HepG2 (cell line): ENCODE data around the gene RAC3. TPM values are rescaled to one million over a fixed set of nuclear protein-coding genes. Genes with fewer than 3 reads are reported as not detected.
A peak's percentile ranks its signal among the peaks of the same experiment; 100 is the strongest.

Experiments
- GTF3A ChIP-seq: sonication (generic); formaldehyde crosslinking; conservative IDR thresholded peaks from 2 replicates; pipeline ENCODE4 v1.4.0; 2020; ENCODE audit warnings: mild to moderate bottlenecking, missing genetic modification reagents
- KAT8 ChIP-seq: IDR thresholded peaks from 2 replicates; pipeline ENCODE4 v1.6.1; 2016; ENCODE audit warnings: missing genetic modification reagents, missing compliant biosample characterization
- NR2F6 ChIP-seq, 2 experiments: IDR thresholded peaks; 2 replicates each; pipeline ENCODE4 v1.6.1; 2016; ENCODE audit warnings: antibody characterized with exemption in 1 of 2, mild to moderate bottlenecking in 1 of 2
- POLR2A ChIP-seq, 2 experiments: IDR thresholded peaks; 2 replicates each; pipeline ENCODE4 v1.6.1; 2011; ENCODE audit warnings: low read depth in 2 of 2, low read length in 2 of 2, mild to moderate bottlenecking in 1 of 2, moderate library complexity in 1 of 2; ENCODE audit not compliant: insufficient read depth in 1 of 2
- ZFP37 ChIP-seq: sonication (generic); formaldehyde crosslinking; IDR thresholded peaks from 2 replicates; pipeline ENCODE4 v1.4.0; 2020; ENCODE audit warnings: missing genetic modification reagents, borderline replicate concordance
- ZGPAT ChIP-seq: IDR thresholded peaks from 2 replicates; pipeline ENCODE4 v1.6.1; 2016; ENCODE audit warnings: mild to moderate bottlenecking
- ZNF264 ChIP-seq: sonication (generic); formaldehyde crosslinking; IDR thresholded peaks from 2 replicates; pipeline ENCODE4 v1.4.0; 2020; ENCODE audit warnings: missing genetic modification reagents
- ZNF407 ChIP-seq: sonication (generic); formaldehyde crosslinking; IDR thresholded peaks from one replicate; pipeline ENCODE4 v1.5.1; 2020; ENCODE audit warnings: mild to moderate bottlenecking, missing genetic modification reagents; ENCODE audit errors: not compliant biosample characterization
- ZNF501 ChIP-seq: sonication (generic); formaldehyde crosslinking; IDR thresholded peaks from 2 replicates; pipeline ENCODE4 v1.5.1; 2020; ENCODE audit warnings: mild to moderate bottlenecking, moderate library complexity, missing genetic modification reagents
- ZNF646 ChIP-seq: sonication (generic); formaldehyde crosslinking; IDR thresholded peaks from 2 replicates; pipeline ENCODE4 v1.9.0; 2021; ENCODE audit warnings: mild to moderate bottlenecking, missing genetic modification reagents
- ZNF777 ChIP-seq: sonication (generic); formaldehyde crosslinking; IDR thresholded peaks from 2 replicates; pipeline ENCODE4 v1.4.0; 2020; ENCODE audit warnings: missing genetic modification reagents
- ZSCAN30 ChIP-seq: sonication (generic); formaldehyde crosslinking; IDR thresholded peaks from 2 replicates; pipeline ENCODE4 v1.5.0; 2020; ENCODE audit warnings: mild to moderate bottlenecking, missing genetic modification reagents
- polyA plus RNA-seq, 8 experiments: library from polyadenylated mRNA; depleted of rRNA in 3 of 8; stranded (reverse) in 7 of 8; unstranded in 1 of 8; fragments of >200 nt; fragmentation: Illumina TruSeq in 4 of 8; extraction: Trizol in 4 of 8; gene quantifications; 2 replicates each; pipeline versions ENCODE4 v1.2.1 to v1.2.3, GENCODE V29; 2011 to 2016; ENCODE audit warnings: low read depth in 4 of 8, missing spikeins in 1 of 8, mixed read lengths in 1 of 8; ENCODE audit not compliant: insufficient read depth in 1 of 8
- total RNA-seq, 5 experiments: library from RNA; depleted of rRNA; stranded (reverse); fragments of >200 nt; fragmentation: Illumina TruSeq; extraction: Trizol; gene quantifications; 2 replicates each; pipeline ENCODE4 v1.2.3, GENCODE V29; 2016; ENCODE audit warnings: low read depth in 1 of 5

Gene RAC3
- total and polyA plus RNA-seq, 2 of the 13 experiments (the other 11 are each of a cell fraction or from before 2014, with no cell fraction given), result 10.5 to 21.3 TPM

- TF ChIP-seq ZNF501 (CRISPR knock-in tag), result 0 out of 2 replicates have a peak, but pooled peaks have one; percentile 30
- TF ChIP-seq GTF3A (CRISPR knock-in tag), result peak; percentile 89
- TF ChIP-seq ZNF407 (CRISPR knock-in tag), result peak; percentile 54
- TF ChIP-seq ZNF264 (CRISPR knock-in tag), result no peak
- TF ChIP-seq ZFP37, result no peak
- TF ChIP-seq ZSCAN30, result peak; percentile 77
- TF ChIP-seq ZNF646 (CRISPR knock-in tag), result no peak; the same call in 1 of the 2 replicates
- peak; percentile 39; the same call in 1 of the 2 replicates for TF ChIP-seq KAT8 (CRISPR knock-in tag)
- peak; percentile 52; the same call in 1 of the 2 replicates for TF ChIP-seq ZNF777 (CRISPR knock-in tag)
- TF ChIP-seq NR2F6 (IDR thresholded peaks at IDR 0.05), result no peak; the same call in none of the 2 replicates
- TF ChIP-seq NR2F6 (CRISPR knock-in tag; IDR thresholded peaks at IDR 0.05), result peak; percentile 44
- TF ChIP-seq ZGPAT (CRISPR knock-in tag), result no peak
- TF ChIP-seq POLR2A (IDR thresholded peaks at IDR 0.05; ENCODE audit: insufficient read depth in 1 of 2, low read depth in 2 of 2, low read length in 2 of 2), result peak in 1 of 2 experiments; percentile 62; a peak in 1 of 4 replicates
Observed at GRCh38 chr17:81993729-81994592, 37.5 kb upstream of the RAC3 start (continued).
